ENCODE measurements around the gene KCNMA1.

The KCNMA1 gene

DNA sequence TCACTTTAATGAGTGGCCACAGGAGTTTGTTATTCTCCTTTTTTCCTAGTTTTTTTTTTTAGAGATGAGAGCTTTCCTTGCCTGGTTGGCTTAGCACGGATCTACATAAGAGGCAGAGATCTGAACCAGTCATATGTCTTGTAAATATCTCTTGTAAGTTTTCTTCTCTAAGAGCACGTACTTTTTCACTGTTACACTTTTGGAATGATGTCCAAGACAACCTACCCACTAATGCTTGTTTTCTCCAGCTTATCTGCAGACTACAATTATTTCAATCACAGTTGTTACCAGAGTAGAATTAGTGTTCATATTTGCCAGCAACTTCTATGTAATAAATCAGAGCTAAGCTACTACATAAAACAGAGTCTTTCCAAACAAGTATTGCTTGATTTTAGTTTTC is 444.6 kb downstream of the KCNMA1 start:
- no peak for FAIRE-seq

- no peak for FAIRE-seq
Observed at GRCh38 chr10:77192402-77192801, 445.2 kb downstream of the KCNMA1 start.

DNA sequence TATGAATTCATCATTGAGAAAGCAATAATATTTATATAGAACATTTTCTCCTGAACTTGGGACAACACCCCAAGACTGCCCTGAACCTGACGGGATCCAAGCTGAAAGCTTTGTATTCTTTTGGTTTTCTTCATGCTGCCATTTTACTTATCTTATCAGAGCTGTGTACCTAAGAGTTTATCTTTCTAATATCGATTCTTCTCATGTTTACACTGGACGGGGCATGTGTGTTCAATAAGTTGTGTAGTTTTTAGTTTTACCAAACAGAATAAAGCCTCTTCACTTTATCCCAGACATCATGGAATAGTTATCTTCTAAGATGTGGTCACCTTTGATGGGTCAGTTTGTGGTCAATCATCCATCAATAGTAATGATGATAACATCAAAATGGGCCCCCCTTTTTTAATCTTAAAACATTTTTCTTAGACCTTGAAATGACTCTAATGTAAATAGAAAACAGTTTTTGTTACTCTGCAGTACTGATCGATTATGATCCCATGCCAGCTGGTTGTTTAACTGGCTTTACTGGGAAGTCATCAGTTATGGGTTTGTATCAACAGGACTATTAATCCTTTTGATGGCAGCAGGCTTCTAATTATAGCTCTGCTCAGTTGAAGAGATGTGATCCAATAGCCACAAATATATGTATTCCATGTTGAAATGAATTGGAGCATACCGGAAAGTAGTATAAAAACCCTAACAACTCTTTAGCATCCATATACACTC is 446.1 kb downstream of the KCNMA1 start:
- no peak for FAIRE-seq

GRCh38 chr10:77190291-77190690 is 447.3 kb downstream of the KCNMA1 start:
- FAIRE-seq = no peak

GRCh38 chr10:77189520-77189919 is 448.1 kb downstream of the KCNMA1 start:
- no peak for FAIRE-seq

DNA sequence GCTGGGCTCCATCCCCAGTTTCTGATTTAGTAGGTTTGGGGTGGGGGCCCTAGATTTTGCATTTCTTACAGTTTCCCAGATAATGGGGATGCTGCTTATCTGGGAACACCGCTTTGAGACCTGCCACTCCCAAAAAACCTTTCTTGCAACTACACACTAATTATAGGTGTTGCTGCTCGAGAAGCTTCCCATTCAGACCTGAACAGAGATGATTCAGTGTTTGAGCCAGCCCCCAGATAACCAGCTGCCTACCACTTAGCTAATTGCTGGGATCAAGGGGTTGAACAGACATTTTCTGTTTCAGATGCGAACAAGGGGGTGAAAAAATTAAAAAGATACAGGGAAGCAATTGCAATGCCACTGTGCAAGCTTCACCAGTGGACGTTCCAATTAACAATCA is 448.5 kb downstream of the KCNMA1 start:
- FAIRE-seq = no peak

GRCh38 chr10:77188521-77188920 is 449.1 kb downstream of the KCNMA1 start:
- FAIRE-seq = no peak

DNA sequence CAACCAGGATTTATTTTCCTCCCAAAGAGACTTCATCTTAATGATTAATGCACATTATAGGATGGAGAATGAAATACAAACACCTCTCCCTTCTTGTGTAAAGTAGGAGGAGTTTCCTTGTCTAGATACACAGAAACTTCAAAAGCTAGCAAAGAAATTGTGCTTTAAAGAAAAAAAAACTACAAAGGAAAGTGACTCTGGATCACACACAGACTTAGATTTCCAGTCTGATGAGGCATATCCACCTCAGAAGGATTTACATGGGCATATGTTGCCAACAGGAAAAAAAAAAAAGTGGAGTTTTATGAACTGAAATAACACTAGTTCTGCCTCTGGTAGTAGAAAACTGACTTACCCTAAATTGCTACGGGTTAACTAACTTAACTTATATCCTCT is 449.6 kb downstream of the KCNMA1 start:
- no peak for FAIRE-seq

DNA sequence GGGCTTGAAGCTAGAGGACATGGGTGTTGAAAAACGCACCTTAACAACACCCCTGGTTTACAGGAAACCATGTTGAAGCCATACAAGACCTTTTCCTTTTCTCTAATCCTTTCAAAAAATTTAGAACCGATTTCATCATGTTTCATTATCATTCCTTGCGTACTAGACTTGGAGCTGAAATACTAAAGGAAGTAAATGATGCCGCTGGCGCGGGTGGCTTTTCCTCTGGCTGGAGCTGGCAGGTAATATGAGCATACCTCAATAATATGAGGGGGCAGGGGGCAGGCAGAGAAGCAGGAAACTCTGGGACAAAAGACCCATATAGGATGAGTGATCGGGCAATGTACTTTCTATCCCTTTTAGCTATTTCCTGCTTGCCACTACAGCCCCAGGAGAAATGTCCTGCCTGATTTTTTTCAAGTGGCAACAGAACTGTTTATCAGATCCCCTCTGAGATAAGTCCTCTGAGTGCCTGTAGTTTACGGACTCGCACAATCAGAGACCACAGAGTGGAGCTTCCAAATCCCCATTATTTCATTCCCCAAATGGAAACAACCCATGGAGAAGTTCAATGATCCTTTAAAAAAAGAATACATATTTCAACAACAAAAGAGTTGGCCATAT is 450.1 kb downstream of the KCNMA1 start:
- FAIRE-seq = no peak

- FAIRE-seq = no peak
Observed at GRCh38 chr10:77186936-77187335, 450.7 kb downstream of the KCNMA1 start.

DNA sequence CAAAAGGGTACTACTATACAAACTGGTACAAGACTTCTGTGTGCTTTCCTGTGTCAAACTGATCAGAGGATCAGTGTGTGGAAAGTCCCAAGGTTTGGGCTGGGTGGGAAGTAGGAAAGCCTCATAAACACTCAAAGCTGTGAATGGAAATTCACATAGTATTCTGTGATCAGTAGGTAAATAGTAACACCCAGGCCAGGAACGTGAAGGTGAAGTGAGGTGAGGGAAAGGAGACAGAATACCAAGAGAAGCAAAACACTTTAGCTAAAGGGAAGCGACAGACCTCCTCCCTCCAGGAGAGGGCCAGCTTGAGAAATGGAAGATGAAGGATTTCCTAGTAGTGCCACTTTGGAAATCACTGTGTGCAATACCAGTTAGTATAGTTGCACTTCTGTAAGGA is 451.9 kb downstream of the KCNMA1 start:
- FAIRE-seq = no peak

DNA sequence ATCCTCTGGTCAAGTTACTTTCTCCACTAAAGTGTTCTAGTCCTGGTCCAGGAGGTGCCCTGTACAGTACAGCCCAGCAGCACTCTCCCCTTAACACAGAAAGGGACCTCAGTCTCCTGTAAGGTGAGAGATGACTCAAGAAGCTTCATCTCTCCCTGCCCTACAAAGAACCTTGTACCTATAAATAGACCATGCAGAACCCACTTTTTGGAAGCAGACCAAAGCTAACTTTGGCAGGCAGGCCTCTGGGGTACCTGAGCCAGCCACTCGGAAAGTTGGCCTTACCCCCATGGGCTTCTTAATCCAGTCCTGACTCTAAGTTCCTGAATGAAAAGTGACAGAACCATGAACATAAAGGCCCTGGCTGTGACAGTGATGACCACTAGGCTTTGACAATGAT is 454.8 kb downstream of the KCNMA1 start:
- FAIRE-seq = no peak

DNA sequence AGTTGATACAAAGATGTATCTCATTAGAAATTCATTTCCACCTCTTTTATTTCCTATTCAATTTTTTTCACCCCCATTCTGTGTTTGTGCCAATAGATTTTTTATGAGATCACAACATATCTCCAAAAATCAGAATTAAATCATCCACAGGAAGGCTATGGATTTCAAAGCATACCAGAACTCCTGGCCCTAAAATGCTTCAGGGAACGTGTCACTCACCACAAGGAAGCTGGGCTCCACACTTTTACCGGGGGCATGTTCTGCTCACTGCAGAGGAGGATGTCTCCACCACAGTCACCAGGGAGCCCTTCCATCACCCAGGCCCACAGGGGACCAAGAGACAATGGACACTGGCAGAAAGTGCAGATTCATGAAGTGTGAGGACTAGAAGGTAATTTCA is 456.8 kb downstream of the KCNMA1 start:
- FAIRE-seq = no peak

- FAIRE-seq = no peak
Observed at GRCh38 chr10:77180104-77180503, 457.5 kb downstream of the KCNMA1 start.

DNA sequence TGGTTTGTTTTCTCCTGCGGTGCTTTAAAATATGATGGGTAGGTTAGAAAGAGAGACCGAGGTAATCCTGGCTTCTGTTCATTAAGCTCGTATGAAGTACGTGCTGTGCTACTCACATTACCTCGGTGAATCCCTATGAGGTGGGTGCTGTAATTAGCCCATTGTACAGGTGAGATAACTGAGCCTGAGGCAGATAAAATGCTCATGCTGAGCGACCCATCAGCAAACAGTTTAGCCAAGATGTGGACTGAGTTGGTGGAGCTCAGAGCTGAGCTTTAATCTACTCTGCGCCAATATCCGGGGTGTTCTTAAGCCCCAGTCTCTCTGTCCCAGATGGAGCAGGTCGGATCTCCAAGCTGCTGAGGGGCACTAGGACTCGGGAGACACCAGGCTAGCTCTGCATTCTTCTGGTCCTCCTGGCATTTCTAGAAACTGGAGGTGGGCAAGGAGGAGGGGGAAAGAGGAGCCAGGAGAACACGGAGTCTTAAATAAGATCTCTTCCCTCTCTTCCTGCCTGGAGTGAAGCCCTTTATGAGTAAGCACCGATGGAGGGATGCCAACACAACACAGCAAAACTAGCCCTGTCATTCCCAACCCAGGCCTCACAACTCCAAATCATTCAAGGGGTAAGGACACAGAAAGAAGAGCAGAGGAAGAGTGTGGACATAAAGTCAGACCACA is 458.5 kb downstream of the KCNMA1 start:
- no peak for FAIRE-seq

- FAIRE-seq = no peak
Observed at GRCh38 chr10:77177589-77177988, 460.0 kb downstream of the KCNMA1 start.

DNA sequence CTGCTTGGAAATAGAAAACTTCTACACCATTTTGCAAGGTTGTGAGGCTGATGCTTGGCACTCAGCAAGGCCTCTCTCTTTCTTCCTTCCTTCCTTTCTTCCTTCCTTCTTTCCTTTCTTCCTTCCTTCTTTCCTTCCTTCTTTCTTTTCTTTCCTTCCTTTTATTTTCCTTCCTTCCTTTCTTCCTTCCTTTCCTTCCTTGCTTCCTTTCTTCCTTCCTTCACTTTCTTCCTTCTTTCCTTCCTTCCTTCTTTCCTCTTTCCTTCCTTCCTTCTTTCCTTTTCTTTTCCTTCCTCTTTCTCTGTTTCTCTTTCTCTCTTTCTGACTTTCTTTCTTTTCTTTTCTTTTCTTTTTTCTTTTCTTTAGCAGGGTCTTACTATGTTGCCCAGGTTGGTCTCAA is 460.4 kb downstream of the KCNMA1 start:
- FAIRE-seq = no peak

DNA sequence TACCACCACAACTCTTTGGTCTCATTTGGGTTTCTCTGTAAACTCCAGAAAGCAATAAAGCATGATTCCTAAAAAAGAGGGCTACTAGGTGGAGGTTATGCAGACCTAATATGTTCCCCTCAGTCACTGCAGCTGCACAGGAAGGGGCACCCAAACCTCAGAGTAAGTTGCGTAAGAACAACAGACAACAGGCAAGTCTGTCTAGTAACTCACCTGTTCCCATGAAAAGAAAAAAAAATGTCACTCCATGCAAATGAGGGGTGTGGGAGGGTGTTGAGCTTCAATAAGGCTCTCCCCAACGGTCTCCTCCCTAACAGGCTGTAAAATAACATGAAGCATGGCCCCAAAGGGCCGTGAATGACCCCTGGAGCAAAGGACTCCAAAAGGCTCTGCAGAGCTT is 461.4 kb downstream of the KCNMA1 start:
- no peak for FAIRE-seq

GRCh38 chr10:77175631-77176222 is 461.9 kb downstream of the KCNMA1 start:
- no peak for FAIRE-seq

DNA sequence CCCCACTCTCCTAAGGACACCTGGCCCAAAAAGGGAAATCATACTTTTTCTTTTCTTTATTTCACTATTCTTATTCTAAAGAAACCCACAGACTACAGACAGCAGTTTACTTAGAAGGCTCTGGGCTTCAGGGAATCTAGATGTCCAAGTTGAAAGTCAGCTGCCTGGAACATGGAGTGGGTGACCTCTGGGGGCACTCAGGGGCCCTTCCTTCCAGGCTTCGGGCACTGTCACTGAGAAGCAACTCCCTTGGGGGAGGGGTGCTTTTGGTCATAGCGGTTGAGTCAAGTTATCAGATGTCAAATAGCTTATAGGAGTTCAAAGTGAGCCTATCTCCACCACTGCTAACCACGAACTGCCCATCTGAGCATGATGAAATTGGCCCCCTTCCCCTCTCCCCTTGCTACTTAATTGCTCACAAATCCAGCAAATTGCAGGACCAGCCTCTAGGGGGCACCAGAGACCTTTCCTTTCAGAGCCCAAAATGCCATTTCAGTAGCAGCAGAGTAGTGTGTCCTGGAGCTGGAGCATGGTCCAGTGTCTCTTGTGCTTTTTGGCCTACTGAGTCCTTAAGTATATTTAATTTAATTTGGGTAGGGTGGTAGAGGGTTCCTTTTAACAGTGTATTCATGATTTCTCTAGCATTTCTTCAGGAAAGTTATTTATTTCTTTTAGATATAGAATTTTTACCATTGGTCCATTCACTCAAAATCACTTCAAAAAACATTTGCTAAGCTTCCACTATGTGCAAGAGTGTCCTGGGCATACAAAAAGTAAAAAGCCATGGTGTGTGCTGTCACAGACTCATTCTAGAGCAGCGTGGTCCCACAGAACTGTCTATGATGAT is 463.8 kb downstream of the KCNMA1 start:
- FAIRE-seq = no peak

GRCh38 chr10:77172086-77172485 is 465.5 kb downstream of the KCNMA1 start:
- FAIRE-seq = no peak

- no peak for FAIRE-seq
Observed at GRCh38 chr10:77168861-77169260, 468.7 kb downstream of the KCNMA1 start.

DNA sequence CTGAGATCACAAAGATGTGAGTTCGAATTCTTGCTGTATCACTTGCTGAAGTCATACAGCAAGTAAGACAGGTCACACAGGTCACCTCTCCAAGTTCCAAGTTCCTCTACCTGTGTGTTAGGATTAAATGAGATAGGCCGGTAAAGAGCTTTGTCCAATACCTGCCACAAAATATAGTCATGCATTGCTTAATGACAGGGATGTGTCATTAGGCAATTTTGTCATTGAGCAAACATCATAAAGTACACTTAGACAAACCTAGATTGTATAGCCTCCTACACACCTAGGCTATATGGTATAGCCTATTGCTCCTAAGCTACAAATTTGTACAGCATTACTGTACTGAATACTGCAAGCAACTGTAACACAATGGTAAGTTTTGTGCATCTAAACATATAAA is 469.4 kb downstream of the KCNMA1 start:
- peak; percentile 5 for FAIRE-seq

Measured in colon (tissue), 2 donors.